GM23338 (cell line): ENCODE measurements around the gene UBXN4. TPM values are rescaled to one million over a fixed set of nuclear protein-coding genes. Genes with fewer than 3 reads are reported as not detected.

Source experiments
- ATAC-seq: fragments of 200-7000 bp; cut with Tn5 transposase; 3 replicates; pipeline ENCODE4 v1.9.1; 2020
- DNase-seq: peaks from one replicate; pipeline ENCODE4 v3.0.0-alpha.2; 2015; ENCODE audit warnings: low spot score
- H2AFZ ChIP-seq: fragments of 200-600 bp; sonication (generic); 2 replicates; pipeline ENCODE4 v1.8.0; 2016; ENCODE audit warnings: antibody characterized with exemption, mild to moderate bottlenecking, moderate library complexity
- H3F3A ChIP-seq: fragments of 200-600 bp; sonication (generic); replicated peaks from 2 replicates; pipeline ENCODE4 v1.8.0; 2017; ENCODE audit warnings: antibody characterized with exemption, mixed run types, low read depth
- H3K27ac ChIP-seq: fragments of 200-600 bp; sonication (generic); 2 replicates; pipeline ENCODE4 v1.6.1; 2016; ENCODE audit warnings: low read depth
- H3K27me3 ChIP-seq: fragments of 200-600 bp; sonication (generic); 2 replicates; pipeline ENCODE4 v1.8.0; 2016; ENCODE audit warnings: mild to moderate bottlenecking, mixed run types, moderate library complexity; ENCODE audit not compliant: insufficient read depth
- H3K36me3 ChIP-seq: fragments of 200-600 bp; sonication (generic); 2 replicates; pipeline ENCODE4 v1.8.0; 2016; ENCODE audit warnings: mild to moderate bottlenecking; ENCODE audit not compliant: insufficient read depth
- H3K4me1 ChIP-seq: fragments of 200-600 bp; sonication (generic); 2 replicates; pipeline ENCODE4 v1.8.0; 2016; ENCODE audit warnings: mild to moderate bottlenecking, moderate library complexity; ENCODE audit not compliant: insufficient read depth
- H3K4me2 ChIP-seq: fragments of 200-600 bp; sonication (generic); 2 replicates; pipeline ENCODE4 v1.7.1; 2017; ENCODE audit warnings: mixed run types
- H3K4me3 ChIP-seq: fragments of 200-600 bp; sonication (generic); 2 replicates; pipeline ENCODE4 v1.6.1; 2016; ENCODE audit warnings: mixed run types
- H3K79me2 ChIP-seq: fragments of 200-600 bp; sonication (generic); replicated peaks from 2 replicates; pipeline ENCODE4 v1.8.0; 2017; ENCODE audit warnings: mild to moderate bottlenecking; ENCODE audit not compliant: insufficient read depth
- H3K9me2 ChIP-seq: fragments of 200-600 bp; sonication (generic); 2 replicates; pipeline ENCODE4 v1.8.0; 2017; ENCODE audit not compliant: insufficient read depth
- H4K20me1 ChIP-seq: fragments of 200-600 bp; sonication (generic); replicated peaks from 2 replicates; pipeline ENCODE4 v1.8.0; 2017; ENCODE audit warnings: mild to moderate bottlenecking; ENCODE audit not compliant: insufficient read depth
- H3K27ac Mint-ChIP-seq: 2 replicates; pipeline ENCODE4 v1.8.0; 2020; ENCODE audit warnings: inconsistent platforms, mild to moderate bottlenecking, moderate library complexity, mixed read lengths
- H3K27me3 Mint-ChIP-seq: 3 replicates; pipeline ENCODE4 v1.8.0; 2022; ENCODE audit warnings: low read depth, mild to moderate bottlenecking, moderate library complexity, mixed read lengths, inconsistent platforms; ENCODE audit not compliant: insufficient read depth, poor library complexity
- H3K36me3 Mint-ChIP-seq: 3 replicates; pipeline ENCODE4 v1.8.0; 2021; ENCODE audit warnings: low read depth, mild to moderate bottlenecking, inconsistent platforms, moderate library complexity, mixed read lengths
- H3K4me1 Mint-ChIP-seq: 3 replicates; pipeline ENCODE4 v1.8.0; 2020; ENCODE audit warnings: mild to moderate bottlenecking, inconsistent platforms, mixed read lengths
- H3K4me3 Mint-ChIP-seq: 3 replicates; pipeline ENCODE4 v1.8.0; 2021; ENCODE audit warnings: moderate library complexity, mild to moderate bottlenecking, inconsistent platforms, mixed read lengths
- H3K9me3 Mint-ChIP-seq: 3 replicates; pipeline ENCODE4 v1.8.0; 2020; ENCODE audit warnings: moderate library complexity, mild to moderate bottlenecking, inconsistent platforms, mixed read lengths
- CTCF ChIP-seq, 2 experiments: fragments of 200-600 bp in 1 of 2; sonication (generic) in 1 of 2; conservative IDR thresholded peaks; 2 replicates each; pipeline versions ENCODE4 v1.5.1 to v1.6.1; 2016 to 2017; ENCODE audit warnings: antibody characterized with exemption in 2 of 2, low read depth in 2 of 2, mild to moderate bottlenecking in 2 of 2, moderate library complexity in 1 of 2
- ETS1 ChIP-seq: IDR thresholded peaks from 2 replicates; pipeline ENCODE4 v1.6.1; 2016; ENCODE audit warnings: antibody characterized with exemption
- EZH2 ChIP-seq: fragments of 200-600 bp; sonication (generic); IDR thresholded peaks from one replicate; pipeline ENCODE4 v1.8.0; 2017; ENCODE audit warnings: antibody characterized with exemption, mild to moderate bottlenecking, low read depth; ENCODE audit not compliant: unreplicated experiment
- EZH2phosphoT487 ChIP-seq: fragments of 200-600 bp; sonication (generic); IDR thresholded peaks from one replicate; pipeline ENCODE4 v1.8.1; 2018; ENCODE audit warnings: antibody characterized with exemption; ENCODE audit not compliant: unreplicated experiment
- ZNF331 ChIP-seq: fragments of 250-450 bp; sonication (Bioruptor Pico); IDR thresholded peaks from 2 replicates; pipeline ENCODE4 v1.5.0; 2020; ENCODE audit warnings: low read depth, mild to moderate bottlenecking, moderate library complexity
- ZNF462 ChIP-seq: fragments of 250-450 bp; sonication (Bioruptor Pico); IDR thresholded peaks from 2 replicates; pipeline ENCODE4 v1.5.0; 2020; ENCODE audit warnings: mild to moderate bottlenecking, moderate library complexity
- polyA plus RNA-seq: library from polyadenylated mRNA; unstranded; fragments of >200 nt; fragmentation: Nextera tagmentation; extraction: Ambion mirVana; gene quantifications from 2 replicates; pipeline ENCODE4 v1.2.1, GENCODE V29; 2016
- total RNA-seq: library from RNA; depleted of rRNA; stranded (reverse); fragments of >200 nt; shearing (Covaris generic); gene quantifications from 2 replicates; pipeline ENCODE4 v1.2.3, GENCODE V29; 2014

UBXN4 gene
- total and polyA plus RNA-seq, 2 experiments from 2014 or later = 57.6 to 226 TPM

GRCh38 chr2:135773319-135773718, 31.7 kb downstream of the UBXN4 start:
- no peaks in the 10 kb centered on the region for H3K9me2 ChIP-seq
- no peaks in the 10 kb centered on the region for H3K4me1 ChIP-seq
- no peak overlapping the region for H3K27ac Mint-ChIP-seq
- no peak overlapping the region for H3K4me3 ChIP-seq
- H3K27ac ChIP-seq = no peak overlapping the region
- no peak overlapping the region for H3K4me2 ChIP-seq
- H3K27me3 ChIP-seq = no peaks in the 10 kb centered on the region
- peaks cover 4% of the 10 kb centered on the region for H3K27me3 Mint-ChIP-seq
- no peak overlapping the region for H2AFZ ChIP-seq
- no peaks in the 10 kb centered on the region for H3K4me1 Mint-ChIP-seq
- peaks cover 91% of the 10 kb centered on the region for H3K36me3 Mint-ChIP-seq
- no peaks in the 10 kb centered on the region for H3K9me3 Mint-ChIP-seq
- H3K79me2 ChIP-seq = no peaks in the 10 kb centered on the region
- H4K20me1 ChIP-seq = peaks cover 11% of the 10 kb centered on the region
- DNase-seq (no peak), ATAC-seq (no peak)
- peaks cover 4% of the 10 kb centered on the region; the same call in 1 of the 2 replicates for H3F3A ChIP-seq
- H3K4me3 Mint-ChIP-seq = no peak overlapping the region
- H3K36me3 ChIP-seq = peaks cover 65% of the 10 kb centered on the region
- TF ChIP-seq EZH2 (no peak), ZNF331 (CRISPR knock-in tag) (no peak), CTCF (conservative IDR thresholded peaks at IDR 0.05; ENCODE audit: low read depth in 2 of 2) (no peak), ETS1 (no peak), ZNF462 (CRISPR knock-in tag) (no peak), EZH2phosphoT487 (peak; percentile 50)
